ENCODE data around the gene POLR3B. TPM values are rescaled to one million over a fixed set of nuclear protein-coding genes. Genes with fewer than 3 reads are reported as not detected.
A peak's percentile ranks its signal among the peaks of the same experiment; 100 is the strongest.

The POLR3B gene
- total and polyA plus RNA-seq, 2 experiments from 2014 or later, result 4.0 to 14.6 TPM

- Histone ChIP-seq H3K4me3 (no peak overlapping the region), H2AFZ (no peak overlapping the region), H3F3A (replicated peaks; ENCODE audit: low read depth) (no peaks in the 10 kb centered on the region), H3K36me3 (ENCODE audit: insufficient read depth) (no peaks in the 10 kb centered on the region), H3K4me2 (no peak overlapping the region), H3K4me1 (ENCODE audit: insufficient read depth) (peaks cover 3% of the 10 kb centered on the region; the same call in 1 of the 2 replicates), H3K27me3 (ENCODE audit: insufficient read depth) (no peaks in the 10 kb centered on the region), H3K9me2 (ENCODE audit: insufficient read depth) (no peaks in the 10 kb centered on the region), H4K20me1 (replicated peaks; ENCODE audit: insufficient read depth) (no peaks in the 10 kb centered on the region), H3K27ac (ENCODE audit: low read depth) (no peak overlapping the region), H3K79me2 (replicated peaks; ENCODE audit: insufficient read depth) (no peaks in the 10 kb centered on the region)
- TF ChIP-seq CREB1 (CRISPR knock-in tag; IDR thresholded peaks at IDR 0.05; ENCODE audit: low read depth), result no peak
- TF ChIP-seq ZNF114 (CRISPR knock-in tag; IDR thresholded peaks at IDR 0.05), result no peak
- TF ChIP-seq CTCF (conservative IDR thresholded peaks at IDR 0.05; ENCODE audit: low read depth in 2 of 2), result no peak
- TF ChIP-seq, protein P1, sequence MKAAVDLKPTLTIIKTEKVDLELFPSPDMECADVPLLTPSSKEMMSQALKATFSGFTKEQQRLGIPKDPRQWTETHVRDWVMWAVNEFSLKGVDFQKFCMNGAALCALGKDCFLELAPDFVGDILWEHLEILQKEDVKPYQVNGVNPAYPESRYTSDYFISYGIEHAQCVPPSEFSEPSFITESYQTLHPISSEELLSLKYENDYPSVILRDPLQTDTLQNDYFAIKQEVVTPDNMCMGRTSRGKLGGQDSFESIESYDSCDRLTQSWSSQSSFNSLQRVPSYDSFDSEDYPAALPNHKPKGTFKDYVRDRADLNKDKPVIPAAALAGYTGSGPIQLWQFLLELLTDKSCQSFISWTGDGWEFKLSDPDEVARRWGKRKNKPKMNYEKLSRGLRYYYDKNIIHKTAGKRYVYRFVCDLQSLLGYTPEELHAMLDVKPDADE (IDR thresholded peaks at IDR 0.05), result no peak
- no peak for TF ChIP-seq ZNF331 (CRISPR knock-in tag; IDR thresholded peaks at IDR 0.05; ENCODE audit: low read depth)
- TF ChIP-seq POLR2AphosphoS5 (IDR thresholded peaks at IDR 0.05; ENCODE audit: low read depth), result no peak
- no peak for TF ChIP-seq STAT1 (IDR thresholded peaks at IDR 0.05; ENCODE audit: unreplicated experiment)
- TF ChIP-seq JUNB (IDR thresholded peaks at IDR 0.05; ENCODE audit: unreplicated experiment), result no peak
- TF ChIP-seq, protein P2, sequence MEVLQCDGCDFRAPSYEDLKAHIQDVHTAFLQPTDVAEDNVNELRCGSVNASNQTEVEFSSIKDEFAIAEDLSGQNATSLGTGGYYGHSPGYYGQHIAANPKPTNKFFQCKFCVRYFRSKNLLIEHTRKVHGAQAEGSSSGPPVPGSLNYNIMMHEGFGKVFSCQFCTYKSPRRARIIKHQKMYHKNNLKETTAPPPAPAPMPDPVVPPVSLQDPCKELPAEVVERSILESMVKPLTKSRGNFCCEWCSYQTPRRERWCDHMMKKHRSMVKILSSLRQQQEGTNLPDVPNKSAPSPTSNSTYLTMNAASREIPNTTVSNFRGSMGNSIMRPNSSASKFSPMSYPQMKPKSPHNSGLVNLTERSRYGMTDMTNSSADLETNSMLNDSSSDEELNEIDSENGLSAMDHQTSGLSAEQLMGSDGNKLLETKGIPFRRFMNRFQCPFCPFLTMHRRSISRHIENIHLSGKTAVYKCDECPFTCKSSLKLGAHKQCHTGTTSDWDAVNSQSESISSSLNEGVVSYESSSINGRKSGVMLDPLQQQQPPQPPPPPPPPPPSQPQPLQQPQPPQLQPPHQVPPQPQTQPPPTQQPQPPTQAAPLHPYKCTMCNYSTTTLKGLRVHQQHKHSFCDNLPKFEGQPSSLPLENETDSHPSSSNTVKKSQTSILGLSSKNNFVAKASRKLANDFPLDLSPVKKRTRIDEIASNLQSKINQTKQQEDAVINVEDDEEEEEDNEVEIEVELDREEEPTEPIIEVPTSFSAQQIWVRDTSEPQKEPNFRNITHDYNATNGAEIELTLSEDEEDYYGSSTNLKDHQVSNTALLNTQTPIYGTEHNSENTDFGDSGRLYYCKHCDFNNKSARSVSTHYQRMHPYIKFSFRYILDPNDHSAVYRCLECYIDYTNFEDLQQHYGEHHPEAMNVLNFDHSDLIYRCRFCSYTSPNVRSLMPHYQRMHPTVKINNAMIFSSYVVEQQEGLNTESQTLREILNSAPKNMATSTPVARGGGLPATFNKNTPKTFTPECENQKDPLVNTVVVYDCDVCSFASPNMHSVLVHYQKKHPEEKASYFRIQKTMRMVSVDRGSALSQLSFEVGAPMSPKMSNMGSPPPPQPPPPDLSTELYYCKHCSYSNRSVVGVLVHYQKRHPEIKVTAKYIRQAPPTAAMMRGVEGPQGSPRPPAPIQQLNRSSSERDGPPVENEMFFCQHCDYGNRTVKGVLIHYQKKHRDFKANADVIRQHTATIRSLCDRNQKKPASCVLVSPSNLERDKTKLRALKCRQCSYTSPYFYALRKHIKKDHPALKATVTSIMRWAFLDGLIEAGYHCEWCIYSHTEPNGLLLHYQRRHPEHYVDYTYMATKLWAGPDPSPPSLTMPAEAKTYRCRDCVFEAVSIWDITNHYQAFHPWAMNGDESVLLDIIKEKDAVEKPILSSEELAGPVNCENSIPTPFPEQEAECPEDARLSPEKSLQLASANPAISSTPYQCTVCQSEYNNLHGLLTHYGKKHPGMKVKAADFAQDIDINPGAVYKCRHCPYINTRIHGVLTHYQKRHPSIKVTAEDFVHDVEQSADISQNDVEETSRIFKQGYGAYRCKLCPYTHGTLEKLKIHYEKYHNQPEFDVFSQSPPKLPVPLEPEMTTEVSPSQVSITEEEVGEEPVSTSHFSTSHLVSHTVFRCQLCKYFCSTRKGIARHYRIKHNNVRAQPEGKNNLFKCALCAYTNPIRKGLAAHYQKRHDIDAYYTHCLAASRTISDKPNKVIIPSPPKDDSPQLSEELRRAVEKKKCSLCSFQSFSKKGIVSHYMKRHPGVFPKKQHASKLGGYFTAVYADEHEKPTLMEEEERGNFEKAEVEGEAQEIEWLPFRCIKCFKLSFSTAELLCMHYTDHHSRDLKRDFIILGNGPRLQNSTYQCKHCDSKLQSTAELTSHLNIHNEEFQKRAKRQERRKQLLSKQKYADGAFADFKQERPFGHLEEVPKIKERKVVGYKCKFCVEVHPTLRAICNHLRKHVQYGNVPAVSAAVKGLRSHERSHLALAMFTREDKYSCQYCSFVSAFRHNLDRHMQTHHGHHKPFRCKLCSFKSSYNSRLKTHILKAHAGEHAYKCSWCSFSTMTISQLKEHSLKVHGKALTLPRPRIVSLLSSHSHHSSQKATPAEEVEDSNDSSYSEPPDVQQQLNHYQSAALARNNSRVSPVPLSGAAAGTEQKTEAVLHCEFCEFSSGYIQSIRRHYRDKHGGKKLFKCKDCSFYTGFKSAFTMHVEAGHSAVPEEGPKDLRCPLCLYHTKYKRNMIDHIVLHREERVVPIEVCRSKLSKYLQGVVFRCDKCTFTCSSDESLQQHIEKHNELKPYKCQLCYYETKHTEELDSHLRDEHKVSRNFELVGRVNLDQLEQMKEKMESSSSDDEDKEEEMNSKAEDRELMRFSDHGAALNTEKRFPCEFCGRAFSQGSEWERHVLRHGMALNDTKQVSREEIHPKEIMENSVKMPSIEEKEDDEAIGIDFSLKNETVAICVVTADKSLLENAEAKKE (CRISPR knock-in tag; IDR thresholded peaks at IDR 0.05), result no peak
- no peak for TF ChIP-seq NANOG (IDR thresholded peaks at IDR 0.05; ENCODE audit: borderline replicate concordance)
- TF ChIP-seq EZH2phosphoT487 (IDR thresholded peaks at IDR 0.05; ENCODE audit: unreplicated experiment), result no peak
- no peak for TF ChIP-seq REST (IDR thresholded peaks at IDR 0.05; ENCODE audit: unreplicated experiment)
- TF ChIP-seq EZH2 (IDR thresholded peaks at IDR 0.05; ENCODE audit: low read depth, unreplicated experiment), result no peak
- ATAC-seq (peak; percentile 74), DNase-seq (ENCODE audit: low spot score) (peak; percentile 50)
- H3K4me1 Mint-ChIP-seq, result peaks cover 4% of the 10 kb centered on the region; the same call in 2 of the 3 replicates
- H3K27me3 Mint-ChIP-seq (ENCODE audit: insufficient read depth, low read depth, poor library complexity), result no peaks in the 10 kb centered on the region
- H3K4me3 Mint-ChIP-seq, result no peak overlapping the region
- no peaks in the 10 kb centered on the region for H3K9me3 Mint-ChIP-seq
- peaks cover 3% of the 10 kb centered on the region; the same call in 1 of the 3 replicates for H3K36me3 Mint-ChIP-seq (ENCODE audit: low read depth)
- no peak overlapping the region for H3K27ac Mint-ChIP-seq
These were observed 67.6 kb downstream of the POLR3B start for GRCh38 chr12:106425061-106425702.

All from GM23338 (cell line).